ENCODE results near the gene TMEM271.

Gene TMEM271, protein sequence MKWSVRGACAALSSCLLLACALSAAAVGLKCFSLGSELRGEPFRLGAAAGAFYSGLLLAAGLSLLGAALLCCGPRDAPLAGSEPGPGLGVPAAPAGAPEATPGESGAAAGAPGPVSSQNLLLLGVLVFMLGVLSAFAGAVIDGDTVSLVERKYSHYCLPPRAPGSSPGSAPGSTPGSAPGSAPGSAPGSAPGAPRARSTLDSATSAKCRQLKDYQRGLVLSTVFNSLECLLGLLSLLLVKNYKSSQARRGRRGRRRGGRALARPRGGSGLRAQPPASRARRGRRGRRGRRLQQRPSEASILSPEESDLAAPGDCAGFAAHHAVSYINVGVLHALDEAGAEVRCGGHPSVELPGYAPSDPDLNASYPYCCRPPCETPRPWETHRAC

DNA sequence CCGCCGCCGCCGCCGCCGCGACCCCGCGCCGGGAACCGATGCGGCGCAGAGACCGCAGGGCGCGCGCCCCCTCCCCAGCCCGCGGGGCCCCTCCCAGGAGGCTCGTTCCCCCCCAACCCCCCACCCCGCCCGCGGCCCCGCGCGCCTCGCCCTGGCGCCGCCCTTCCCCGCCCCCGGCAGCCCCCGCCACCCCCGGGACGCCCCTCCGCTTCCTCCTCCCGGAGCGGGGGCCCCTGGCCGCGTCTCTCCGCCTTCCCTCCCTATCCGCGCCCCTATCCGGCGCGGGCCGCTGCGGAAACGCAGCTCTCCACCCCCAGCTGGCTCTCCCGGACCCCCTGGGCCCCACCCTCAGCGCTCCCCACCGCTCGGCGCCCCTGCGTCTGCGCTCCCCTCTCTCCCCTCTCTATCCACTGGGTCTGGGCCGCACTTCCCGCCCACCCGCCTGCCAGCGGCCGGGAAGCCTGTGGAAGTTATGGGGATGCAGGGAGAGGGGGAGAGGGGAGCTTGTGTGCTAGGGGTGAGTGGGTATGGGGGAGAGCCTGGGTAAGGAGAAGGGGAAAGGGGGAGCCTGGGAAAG, at the start of gene TMEM271:
Gene TMEM271 (minus strand): TSS at position 51 of the 577 bp plus-strand sequence. CDS start 233 bp downstream, outside the sequence.
- no peak for DNase-seq (ENCODE audit: extremely low read depth, insufficient read length)
- Histone ChIP-seq H3K27me3 (replicated peaks; ENCODE audit: control insufficient read depth, insufficient read depth, low read length) (no peaks in the 10 kb centered on the region), H3K4me3 (replicated peaks; ENCODE audit: low read depth, low read length) (no peak within 1 kb of the TSS), H3K36me3 (ENCODE audit: control insufficient read depth, insufficient read depth, low read length) (no peaks in the 10 kb centered on the region)
- TF ChIP-seq, protein P1, sequence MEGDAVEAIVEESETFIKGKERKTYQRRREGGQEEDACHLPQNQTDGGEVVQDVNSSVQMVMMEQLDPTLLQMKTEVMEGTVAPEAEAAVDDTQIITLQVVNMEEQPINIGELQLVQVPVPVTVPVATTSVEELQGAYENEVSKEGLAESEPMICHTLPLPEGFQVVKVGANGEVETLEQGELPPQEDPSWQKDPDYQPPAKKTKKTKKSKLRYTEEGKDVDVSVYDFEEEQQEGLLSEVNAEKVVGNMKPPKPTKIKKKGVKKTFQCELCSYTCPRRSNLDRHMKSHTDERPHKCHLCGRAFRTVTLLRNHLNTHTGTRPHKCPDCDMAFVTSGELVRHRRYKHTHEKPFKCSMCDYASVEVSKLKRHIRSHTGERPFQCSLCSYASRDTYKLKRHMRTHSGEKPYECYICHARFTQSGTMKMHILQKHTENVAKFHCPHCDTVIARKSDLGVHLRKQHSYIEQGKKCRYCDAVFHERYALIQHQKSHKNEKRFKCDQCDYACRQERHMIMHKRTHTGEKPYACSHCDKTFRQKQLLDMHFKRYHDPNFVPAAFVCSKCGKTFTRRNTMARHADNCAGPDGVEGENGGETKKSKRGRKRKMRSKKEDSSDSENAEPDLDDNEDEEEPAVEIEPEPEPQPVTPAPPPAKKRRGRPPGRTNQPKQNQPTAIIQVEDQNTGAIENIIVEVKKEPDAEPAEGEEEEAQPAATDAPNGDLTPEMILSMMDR (IDR thresholded peaks at IDR 0.05; ENCODE audit: insufficient read depth, low read length, poor library complexity, severe bottlenecking), result no peak

DNA sequence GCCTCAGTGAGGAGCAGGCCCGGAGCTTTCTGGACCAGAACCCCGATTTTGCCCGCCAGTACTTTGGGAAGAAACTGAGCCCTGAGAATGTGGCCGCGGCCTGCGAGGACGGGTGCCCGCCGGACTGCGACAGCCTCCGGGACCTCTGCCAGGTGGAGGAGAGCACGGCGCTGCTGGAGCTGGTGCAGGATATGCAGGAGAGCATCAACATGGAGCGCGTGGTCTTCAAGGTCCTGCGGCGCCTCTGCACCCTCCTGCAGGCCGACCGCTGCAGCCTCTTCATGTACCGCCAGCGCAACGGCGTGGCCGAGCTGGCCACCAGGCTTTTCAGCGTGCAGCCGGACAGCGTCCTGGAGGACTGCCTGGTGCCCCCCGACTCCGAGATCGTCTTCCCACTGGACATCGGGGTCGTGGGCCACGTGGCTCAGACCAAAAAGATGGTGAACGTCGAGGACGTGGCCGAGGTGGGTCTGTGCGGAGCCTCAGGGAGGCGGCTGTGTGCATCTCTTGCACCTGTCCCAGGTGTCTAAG, 49.6 kb upstream of the TMEM271 start:
- TF ChIP-seq, protein P1 (IDR thresholded peaks at IDR 0.05; ENCODE audit: insufficient read depth, low read length, poor library complexity, severe bottlenecking), result no peak
- H3K4me3 ChIP-seq (replicated peaks; ENCODE audit: low read depth, low read length), result no peak overlapping the region
- H3K27me3 ChIP-seq (replicated peaks; ENCODE audit: control insufficient read depth, insufficient read depth, low read length), result no peaks in the 10 kb centered on the region
- no peak for DNase-seq (ENCODE audit: extremely low read depth, insufficient read length)
- no peaks in the 10 kb centered on the region for H3K36me3 ChIP-seq (ENCODE audit: control insufficient read depth, insufficient read depth, low read length)

DNA sequence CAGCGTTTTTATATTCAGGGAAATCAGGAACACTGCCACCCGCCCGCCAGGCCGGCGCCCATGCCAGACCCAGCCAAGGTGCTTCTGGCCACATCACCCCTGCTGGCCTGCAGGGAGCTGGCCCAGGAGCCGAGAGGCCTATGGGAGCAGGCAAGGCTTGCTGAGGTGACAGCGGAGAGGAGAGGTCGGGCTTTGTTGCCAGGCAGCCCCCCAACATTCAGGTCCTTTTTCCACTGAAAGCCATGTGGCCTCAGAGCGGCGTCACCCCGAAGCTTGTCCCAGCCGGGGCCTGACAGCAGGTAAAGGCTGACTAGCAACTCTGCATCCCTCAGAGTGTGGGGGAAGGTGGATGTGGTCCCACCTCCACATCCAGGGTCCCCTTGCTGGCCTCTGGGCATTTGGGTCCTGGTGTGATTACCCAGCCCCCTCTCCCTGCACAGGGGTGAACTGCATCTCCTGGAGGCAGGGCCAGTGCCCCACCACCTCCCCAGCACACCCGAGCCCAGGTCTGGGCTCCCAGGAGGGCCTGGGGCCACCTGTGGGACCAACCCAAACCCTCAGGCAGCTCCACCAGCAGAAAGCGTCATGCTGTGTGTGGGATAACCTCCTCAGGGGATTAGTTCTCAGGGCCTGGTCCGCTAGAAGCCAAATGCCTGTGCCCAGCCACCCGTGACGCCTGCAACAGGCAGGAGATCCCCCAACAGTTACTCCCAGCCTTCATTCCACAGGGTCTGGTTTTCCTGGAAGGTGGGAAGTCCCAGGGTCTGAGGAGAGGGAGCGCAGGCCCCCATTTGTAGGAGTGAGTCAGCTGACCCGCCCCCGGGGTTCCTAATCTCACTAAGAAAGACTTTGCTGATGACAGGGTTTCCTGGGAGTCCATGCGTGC, 48.9 kb upstream of the TMEM271 start, which contains the start of gene PDE6B:
Gene PDE6B (plus strand): TSS at position 869 of the 886 bp plus-strand sequence. CDS start 54 bp downstream, outside the sequence.
- DNase-seq (ENCODE audit: extremely low read depth, insufficient read length), result no peak
- TF ChIP-seq, protein P1 (IDR thresholded peaks at IDR 0.05; ENCODE audit: insufficient read depth, low read length, poor library complexity, severe bottlenecking), result no peak
- no peaks in the 10 kb centered on the region for H3K27me3 ChIP-seq (replicated peaks; ENCODE audit: control insufficient read depth, insufficient read depth, low read length)
- no peak within 1 kb of the TSS for H3K4me3 ChIP-seq (replicated peaks; ENCODE audit: low read depth, low read length)
- no peaks in the 10 kb centered on the region for H3K36me3 ChIP-seq (ENCODE audit: control insufficient read depth, insufficient read depth, low read length)

DNA sequence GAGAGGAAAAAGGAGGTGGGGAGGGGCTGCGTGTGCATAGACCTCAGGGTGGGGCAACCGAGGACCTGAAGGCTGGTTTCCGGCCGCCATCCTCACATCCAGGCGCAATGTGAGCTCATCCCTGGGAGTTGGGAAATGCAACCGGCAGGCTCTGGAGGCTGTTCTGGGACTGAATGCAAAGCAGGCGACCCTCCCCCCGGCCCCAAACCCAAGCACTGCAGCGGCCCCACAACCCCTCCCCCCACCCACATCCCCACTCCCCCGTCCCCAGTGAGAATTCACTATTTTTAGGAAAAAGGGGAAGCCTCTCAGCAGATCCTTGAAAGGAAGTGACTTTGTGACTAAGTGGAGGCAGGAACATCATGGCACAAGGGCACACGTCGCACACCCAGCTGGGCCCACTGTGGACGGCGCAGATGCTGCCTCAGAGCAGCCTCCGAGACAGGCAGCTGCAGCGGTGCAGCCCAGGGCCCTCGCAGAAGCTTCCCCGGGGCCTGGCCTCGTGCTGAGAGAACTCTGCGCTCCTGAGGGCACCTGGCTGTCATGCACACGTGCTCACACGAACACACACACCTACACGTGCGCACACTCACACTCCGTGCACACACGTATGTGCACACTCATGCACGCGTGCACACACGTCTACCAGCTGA, 47.9 kb upstream of the TMEM271 start:
- no peaks in the 10 kb centered on the region for H3K27me3 ChIP-seq (replicated peaks; ENCODE audit: control insufficient read depth, insufficient read depth, low read length)
- H3K4me3 ChIP-seq (replicated peaks; ENCODE audit: low read depth, low read length), result no peak overlapping the region
- H3K36me3 ChIP-seq (ENCODE audit: control insufficient read depth, insufficient read depth, low read length), result no peaks in the 10 kb centered on the region
- no peak for DNase-seq (ENCODE audit: extremely low read depth, insufficient read length)
- TF ChIP-seq, protein P1 (IDR thresholded peaks at IDR 0.05; ENCODE audit: insufficient read depth, low read length, poor library complexity, severe bottlenecking), result no peak

Measured in GM06990 (cell line).